ENCODE data around the gene CRTAC1. TPM values are rescaled to one million over a fixed set of nuclear protein-coding genes. Genes with fewer than 3 reads are reported as not detected.

CRTAC1 gene
- total RNA-seq, 1 experiment from 2014 or later, result 0.17 TPM

- DNase-seq (ENCODE audit: low spot score), result no peak
Observed at GRCh38 chr10:98029149-98030092, 1.0 kb downstream of the CRTAC1 start.

DNA sequence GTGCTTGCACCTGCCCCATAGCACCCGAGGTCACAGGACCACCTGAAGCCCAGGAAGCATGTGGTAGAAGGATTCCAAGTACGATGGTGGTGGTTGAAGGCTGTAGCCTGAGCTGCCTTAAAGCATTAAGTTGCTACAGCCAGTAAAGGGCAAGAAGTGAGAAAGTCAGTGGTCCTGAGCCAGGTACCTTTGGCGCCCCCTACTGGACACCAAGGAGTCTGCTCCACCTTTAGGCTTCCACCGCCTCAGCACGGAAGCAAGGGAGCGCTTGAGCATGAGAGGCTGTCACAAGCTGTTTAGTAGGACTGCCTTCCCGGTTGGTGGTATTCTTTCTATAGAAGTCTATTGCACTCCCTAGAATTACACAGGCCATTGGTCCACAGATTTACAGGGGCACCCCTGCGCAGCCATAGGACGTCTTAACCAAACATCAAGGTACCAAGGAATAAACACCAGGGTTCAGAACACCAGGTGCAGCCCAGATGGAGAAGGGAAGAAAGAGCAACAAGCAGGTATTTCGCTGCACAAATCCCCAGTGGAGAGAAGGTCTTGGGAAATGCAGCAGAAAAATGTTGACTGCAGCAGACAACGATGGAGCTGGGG lies 2.2 kb downstream of the CRTAC1 start:
- DNase-seq (ENCODE audit: low spot score), result peak; percentile 64

- DNase-seq (ENCODE audit: low spot score), result no peak
Observed at GRCh38 chr10:98023024-98023423, 7.4 kb downstream of the CRTAC1 start.

DNA sequence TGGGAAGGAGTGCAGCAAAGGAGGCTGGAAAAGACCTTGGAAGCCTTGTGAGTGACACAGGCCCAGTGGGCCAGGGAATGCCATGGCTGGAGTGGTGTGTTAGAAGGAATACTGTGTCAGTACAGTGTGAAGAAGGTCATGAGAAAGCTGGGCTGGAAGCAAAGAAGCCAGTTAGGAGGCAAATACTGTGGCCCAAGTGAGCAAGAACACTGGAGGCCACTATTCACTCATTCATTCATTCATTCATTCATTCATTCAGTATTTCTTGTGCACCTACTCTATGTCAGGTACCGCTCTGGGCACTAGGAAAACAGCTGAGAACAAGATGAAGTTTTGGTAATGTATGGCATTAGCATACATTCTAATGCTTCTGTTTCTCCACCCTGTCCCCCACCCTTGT lies 9.6 kb downstream of the CRTAC1 start:
- no peak for DNase-seq (ENCODE audit: low spot score)

GRCh38 chr10:98020254-98020653 lies 10.2 kb downstream of the CRTAC1 start:
- no peak for DNase-seq (ENCODE audit: low spot score)

DNA sequence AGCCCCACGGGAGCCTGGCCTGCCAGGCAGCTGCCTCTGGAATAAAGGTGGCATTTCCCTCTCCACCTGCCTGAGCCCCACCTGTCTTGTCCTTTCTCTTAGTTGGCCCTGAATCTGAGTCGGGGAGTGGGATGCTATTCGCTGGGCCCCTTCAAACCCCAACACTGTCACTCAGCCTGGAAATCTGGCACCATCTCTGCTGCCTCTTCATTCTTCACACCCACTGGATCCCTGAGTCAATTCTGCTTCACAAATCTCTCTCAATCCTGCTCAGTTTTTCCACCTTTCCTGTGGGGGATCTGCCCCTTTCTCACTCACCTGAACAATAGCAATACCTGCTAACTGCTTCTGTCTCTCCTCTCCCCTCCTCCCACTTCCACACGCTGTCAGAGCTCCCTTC lies 10.6 kb downstream of the CRTAC1 start:
- DNase-seq (ENCODE audit: low spot score), result no peak

GRCh38 chr10:98016772-98017475 lies 13.5 kb downstream of the CRTAC1 start:
- no peak for DNase-seq (ENCODE audit: low spot score)

GRCh38 chr10:98013776-98014175 lies 16.6 kb downstream of the CRTAC1 start:
- DNase-seq (ENCODE audit: low spot score), result no peak

GRCh38 chr10:98013122-98013521 lies 17.3 kb downstream of the CRTAC1 start:
- no peak for DNase-seq (ENCODE audit: low spot score)

DNA sequence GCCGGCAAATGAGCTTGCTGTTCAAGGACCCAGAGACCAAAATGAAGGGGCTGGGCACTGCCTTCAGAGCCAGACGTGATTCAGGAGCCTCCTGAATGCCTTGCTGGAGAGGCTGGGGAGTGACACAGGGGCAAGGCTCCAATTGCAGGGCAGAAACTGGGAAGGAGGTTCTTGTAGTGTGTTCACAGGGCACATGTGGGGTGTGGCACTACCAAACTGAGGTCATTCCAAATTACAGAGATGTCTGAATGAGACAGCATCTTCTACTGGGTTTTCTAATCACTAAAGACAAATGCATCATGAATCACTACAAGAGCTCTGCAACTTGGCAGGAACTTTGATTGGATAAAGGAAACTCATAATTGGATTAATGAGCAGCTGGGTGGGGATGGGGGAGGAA lies 17.8 kb downstream of the CRTAC1 start:
- no peak for DNase-seq (ENCODE audit: low spot score)

DNA sequence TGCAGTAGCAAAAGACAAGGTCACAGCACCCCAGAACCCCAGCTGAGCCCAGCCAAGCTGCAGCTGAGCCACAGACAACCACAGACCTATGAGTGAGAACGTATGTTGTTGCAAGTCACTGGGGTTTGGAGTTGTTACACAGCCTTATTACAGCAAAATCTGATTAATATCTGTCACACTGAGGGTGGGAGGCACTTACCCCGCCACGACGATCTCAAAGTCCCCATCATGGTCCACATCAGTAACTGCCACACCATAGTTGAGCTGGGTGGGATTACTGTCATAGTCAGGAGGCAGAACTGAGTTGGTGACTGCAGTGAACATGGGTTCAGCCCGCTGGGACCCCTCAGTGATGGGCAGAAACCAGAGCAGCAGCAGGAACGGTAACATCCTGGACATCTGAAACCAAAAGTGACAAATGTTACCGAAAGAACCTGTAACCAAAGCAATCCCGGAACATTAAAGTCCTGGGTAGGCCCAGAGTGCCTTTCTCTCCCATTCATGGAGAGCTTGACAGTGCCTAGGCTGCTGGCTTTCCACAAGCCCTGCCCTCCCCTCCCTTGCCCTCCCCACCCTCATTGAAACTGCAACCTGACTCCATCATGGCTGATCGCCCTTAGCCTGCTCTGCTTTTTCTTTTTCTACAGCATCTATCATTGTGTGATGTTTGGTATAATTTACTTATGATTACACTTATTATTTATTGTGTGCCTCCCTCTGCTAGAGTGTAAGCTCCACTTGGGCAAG lies 19.3 kb downstream of the CRTAC1 start:
- DNase-seq (ENCODE audit: low spot score), result no peak

DNA sequence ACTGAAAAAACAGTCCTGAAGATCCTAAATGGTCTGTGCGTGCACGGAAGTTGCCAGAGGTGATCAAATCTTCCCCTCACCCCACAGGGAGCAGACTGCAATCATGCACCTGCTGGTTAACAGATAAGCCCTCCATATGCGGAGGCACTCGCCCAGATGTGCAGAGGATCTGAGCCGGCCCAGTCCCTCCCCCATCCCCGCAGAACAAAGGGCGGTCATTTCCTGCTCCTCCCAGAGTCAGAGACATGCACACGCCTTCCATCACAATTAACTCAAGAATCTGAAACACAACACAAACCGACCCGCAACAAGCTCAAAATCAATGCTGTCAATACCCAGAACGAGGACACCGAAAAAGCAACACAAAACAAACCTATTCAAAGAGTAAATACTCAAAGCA lies 24.2 kb downstream of the CRTAC1 start:
- DNase-seq (ENCODE audit: low spot score), result no peak

DNA sequence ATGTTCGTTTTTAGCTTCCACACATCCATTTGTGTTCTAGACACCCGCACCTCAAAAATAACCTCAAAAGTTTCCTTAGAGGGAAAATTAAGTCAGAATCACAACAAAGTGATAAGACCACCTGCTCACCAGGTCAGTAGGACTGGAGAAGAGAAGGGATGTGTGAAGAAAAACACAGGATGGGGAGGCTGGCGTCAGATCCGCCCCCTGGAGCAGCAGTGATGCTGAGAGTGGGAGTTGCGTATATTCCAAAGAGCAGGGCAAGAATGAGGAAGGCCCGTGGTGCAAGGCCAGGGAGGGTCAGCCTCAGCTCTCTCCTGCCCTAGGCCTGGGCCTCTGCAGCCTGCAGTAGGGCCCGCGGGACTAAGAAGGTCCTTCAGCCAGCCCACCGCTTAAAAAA lies 28.7 kb downstream of the CRTAC1 start:
- no peak for DNase-seq (ENCODE audit: low spot score)

DNA sequence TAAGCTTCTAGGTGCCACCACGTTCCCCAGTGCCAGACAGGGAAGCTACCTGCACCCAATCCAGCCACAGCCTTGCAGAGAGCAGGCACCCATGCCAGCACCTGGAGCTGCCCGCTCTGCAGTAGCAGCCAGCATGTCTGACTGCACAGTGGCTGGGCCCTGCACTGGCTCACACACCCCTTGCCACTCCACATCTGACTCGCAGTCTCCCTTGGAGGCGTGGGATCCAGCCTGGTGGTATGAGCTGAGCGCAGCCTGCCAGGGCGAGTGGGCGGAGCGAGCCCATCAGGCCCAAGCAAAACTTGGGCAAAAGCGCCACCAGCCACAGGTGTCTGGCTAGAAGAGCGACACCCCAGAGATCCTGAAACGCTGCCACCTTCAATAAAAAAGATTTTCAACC lies 30.1 kb downstream of the CRTAC1 start:
- DNase-seq (ENCODE audit: low spot score), result no peak

GRCh38 chr10:97999923-98000248 lies 30.5 kb downstream of the CRTAC1 start:
- DNase-seq (ENCODE audit: low spot score), result no peak

- no peak for DNase-seq (ENCODE audit: low spot score)
Observed at GRCh38 chr10:97999066-97999922, 31.1 kb downstream of the CRTAC1 start.

DNA sequence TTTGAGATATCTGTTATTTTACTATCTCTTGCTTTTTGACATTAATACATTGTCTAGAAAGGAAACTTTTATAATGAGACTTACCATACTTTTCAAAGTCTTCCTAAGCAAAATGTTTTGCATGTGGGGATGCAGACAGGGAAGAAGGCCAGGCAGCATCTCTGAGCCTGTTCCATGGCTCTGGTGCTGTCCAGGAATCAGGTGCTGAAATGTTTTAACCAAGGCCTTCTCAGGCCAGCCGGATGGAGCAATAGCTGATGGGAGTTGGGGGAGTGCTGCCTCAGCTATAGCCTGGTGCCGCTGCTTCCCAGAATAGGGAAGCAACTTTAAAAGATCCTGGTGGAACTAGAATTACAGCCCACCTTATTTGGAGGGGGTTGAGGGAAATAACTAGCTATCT lies 38.5 kb downstream of the CRTAC1 start:
- peak; percentile 15 for DNase-seq (ENCODE audit: low spot score)

GRCh38 chr10:97981816-97982215 lies 48.6 kb downstream of the CRTAC1 start:
- DNase-seq (ENCODE audit: low spot score), result no peak

GRCh38 chr10:97977673-97978072 lies 52.7 kb downstream of the CRTAC1 start:
- DNase-seq (ENCODE audit: low spot score), result no peak

DNA sequence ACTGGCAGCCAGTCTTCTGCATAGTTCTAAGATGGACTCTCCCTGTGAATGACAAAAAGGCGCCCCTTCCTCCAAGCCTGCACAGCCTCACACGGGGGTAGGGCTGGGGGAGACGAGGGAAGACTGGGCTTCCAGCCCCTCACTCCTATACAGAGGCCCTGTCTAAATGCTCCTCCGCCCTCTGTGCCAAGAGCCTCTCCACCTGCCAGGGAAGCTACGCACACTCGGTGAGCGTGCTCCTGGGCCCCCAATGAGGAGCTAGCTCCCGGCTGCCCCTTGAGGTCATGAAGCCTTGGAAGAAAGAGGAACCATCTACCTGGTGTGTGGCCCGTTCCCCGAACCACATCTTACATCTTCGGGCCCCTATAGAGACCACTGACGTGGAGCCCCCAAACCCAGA lies 54.8 kb downstream of the CRTAC1 start:
- DNase-seq (ENCODE audit: low spot score), result no peak

All from H4 (cell line).